H1 (cell line): Measurements from ENCODE around the gene SPG11. TPM values are rescaled to one million over a fixed set of nuclear protein-coding genes. Genes with fewer than 3 reads are reported as not detected.

Source experiments
- CTCF ChIA-PET: fragments of 300-600 bp; sonication (Branson Sonifier 250); formaldehyde crosslinking; loops from one replicate; lab custom pipeline; 2021; ENCODE audit not compliant: partially characterized antibody; lab: Charles Lee
- POLR2A ChIA-PET: fragments of 300-600 bp; sonication (Branson Sonifier 250); formaldehyde crosslinking; loops from one replicate; lab custom pipeline; 2021; ENCODE audit warnings: inconsistent platforms; ENCODE audit not compliant: partially characterized antibody; lab: Charles Lee
- DNase-seq, 2 experiments: peaks; one replicate each; pipeline versions ENCODE4 v3.0.0 to v3.0.0-alpha.2; 2010 to 2022; ENCODE audit warnings: low spot score in 2 of 2, low read depth in 1 of 2, mixed read lengths in 1 of 2
- FAIRE-seq: peaks from 2 replicates; lab custom pipeline; 2011; peaks lifted over from hg19 to GRCh38; lab: Jason Lieb, UNC
- H2AFZ ChIP-seq: 2 replicates; pipeline ENCODE4 v1.8.1; 2012; ENCODE audit warnings: low read length, inconsistent platforms
- H2AK5ac ChIP-seq: 2 replicates; pipeline ENCODE4 v1.6.1; 2013; ENCODE audit warnings: low read depth, low read length
- H2BK120ac ChIP-seq: replicated peaks from 2 replicates; pipeline ENCODE3; 2013; ENCODE audit warnings: low read depth, low read length, inconsistent platforms
- H2BK12ac ChIP-seq: 2 replicates; pipeline ENCODE4 v1.6.1; 2013; ENCODE audit warnings: low read depth, low read length
- H2BK15ac ChIP-seq: 2 replicates; pipeline ENCODE4 v1.6.1; 2013; ENCODE audit warnings: low read length
- H2BK20ac ChIP-seq: 2 replicates; pipeline ENCODE4 v1.6.1; 2013; ENCODE audit warnings: low read length
- H2BK5ac ChIP-seq: 2 replicates; pipeline ENCODE4 v1.6.1; 2013; ENCODE audit warnings: low read depth, low read length
- H3K14ac ChIP-seq: 2 replicates; pipeline ENCODE4 v1.6.1; 2013; ENCODE audit warnings: inconsistent platforms; ENCODE audit not compliant: insufficient read length
- H3K18ac ChIP-seq: 2 replicates; pipeline ENCODE4 v1.6.1; 2013; ENCODE audit warnings: low read length; ENCODE audit errors: extremely low read depth
- H3K23ac ChIP-seq: 2 replicates; pipeline ENCODE4 v1.6.1; 2013; ENCODE audit warnings: inconsistent platforms; ENCODE audit not compliant: insufficient read length
- H3K23me2 ChIP-seq: 2 replicates; pipeline ENCODE4 v1.6.1; 2013; ENCODE audit warnings: low read depth, low read length
- H3K27ac ChIP-seq: 2 replicates; pipeline ENCODE4 v1.6.1; 2011; ENCODE audit warnings: low read depth, low read length, inconsistent platforms
- H3K27me3 ChIP-seq, 4 experiments: replicated peaks in 1 of 4; 1 replicate in 1 of 4; 2 replicates in 3 of 4; pipeline versions ENCODE4 v1.6.1 to v1.8.1; 2011 to 2013; ENCODE audit warnings: low read length in 3 of 4, mild to moderate bottlenecking in 3 of 4, inconsistent platforms in 2 of 4, mixed read lengths in 2 of 4, moderate library complexity in 1 of 4; ENCODE audit not compliant: control insufficient read depth in 3 of 4, insufficient read depth in 3 of 4; ENCODE audit errors: extremely low read depth in 1 of 4
- H3K36me3 ChIP-seq, 4 experiments: 2 replicates each; pipeline versions ENCODE4 v1.6.1 to v1.8.1; 2011 to 2013; ENCODE audit warnings: mild to moderate bottlenecking in 4 of 4, low read length in 3 of 4, moderate library complexity in 2 of 4, control low read depth in 1 of 4, inconsistent platforms in 1 of 4; ENCODE audit not compliant: insufficient read depth in 4 of 4, control insufficient read depth in 2 of 4
- H3K4ac ChIP-seq: replicated peaks from 2 replicates; pipeline ENCODE3; 2013; ENCODE audit warnings: low read length, low read depth, mixed read lengths, inconsistent platforms; ENCODE audit not compliant: insufficient read length
- H3K4me1 ChIP-seq, 4 experiments: replicated peaks in 1 of 4; 1 replicate in 1 of 4; 2 replicates in 3 of 4; pipeline versions ENCODE4 v1.6.1 to v1.8.1; 2011 to 2013; ENCODE audit warnings: low read length in 3 of 4, inconsistent platforms in 2 of 4, mixed read lengths in 1 of 4; ENCODE audit not compliant: insufficient read depth in 4 of 4, control insufficient read depth in 3 of 4
- H3K4me2 ChIP-seq, 2 experiments: 2 replicates each; pipeline versions ENCODE4 v1.6.1 to v1.8.1; 2011 to 2013; ENCODE audit warnings: low read depth in 2 of 2, low read length in 2 of 2, control low read depth in 1 of 2, inconsistent platforms in 1 of 2, mild to moderate bottlenecking in 1 of 2; ENCODE audit not compliant: insufficient read depth in 1 of 2
- H3K4me3 ChIP-seq, 4 experiments: fragments of 200-600, 300-600 bp in 1 of 4; sonication (generic), shearing (Covaris generic), sonication (Bioruptor Twin) in 1 of 4; 2 replicates each; pipeline versions ENCODE4 v1.5.1 to v1.8.1; 2011 to 2016; ENCODE audit warnings: low read length in 4 of 4, low read depth in 3 of 4, control low read depth in 2 of 4, inconsistent platforms in 2 of 4, mild to moderate bottlenecking in 2 of 4, mixed read lengths in 1 of 4, moderate library complexity in 1 of 4; ENCODE audit not compliant: insufficient read depth in 2 of 4; ENCODE audit errors: extremely low read depth in 1 of 4
- H3K56ac ChIP-seq: replicated peaks from 2 replicates; pipeline ENCODE3; 2013; ENCODE audit warnings: low read depth, mild to moderate bottlenecking, mixed read lengths, low read length, inconsistent platforms; ENCODE audit not compliant: insufficient read length
- H3K79me1 ChIP-seq: 2 replicates; pipeline ENCODE4 v1.6.1; 2013; ENCODE audit warnings: low read depth, low read length, control low read depth
- H3K79me2 ChIP-seq, 2 experiments: 2 replicates each; pipeline versions ENCODE4 v1.6.1 to v1.8.1; 2012 to 2013; ENCODE audit warnings: low read length in 2 of 2, mild to moderate bottlenecking in 2 of 2, inconsistent platforms in 1 of 2; ENCODE audit not compliant: insufficient read depth in 2 of 2, control insufficient read depth in 1 of 2
- H3K9ac ChIP-seq, 4 experiments: replicated peaks in 1 of 4; 1 replicate in 1 of 4; 2 replicates in 3 of 4; pipeline versions ENCODE4 v1.6.1 to v1.8.1; 2011 to 2013; ENCODE audit warnings: low read depth in 3 of 4, low read length in 3 of 4, control low read depth in 2 of 4, mild to moderate bottlenecking in 2 of 4, moderate library complexity in 2 of 4, inconsistent platforms in 1 of 4; ENCODE audit errors: extremely low read depth in 1 of 4
- H3K9me3 ChIP-seq, 2 experiments: 2 replicates each; pipeline versions ENCODE4 v1.6.1 to v1.8.1; 2012 to 2013; ENCODE audit warnings: mild to moderate bottlenecking in 2 of 2, moderate library complexity in 2 of 2, control low read depth in 1 of 2, inconsistent platforms in 1 of 2, low read depth in 1 of 2, low read length in 1 of 2, mixed read lengths in 1 of 2; ENCODE audit not compliant: insufficient read depth in 2 of 2
- H4K20me1 ChIP-seq, 2 experiments: replicated peaks in 1 of 2; 2 replicates each; pipeline versions ENCODE3 to v1.8.1; 2011 to 2013; ENCODE audit warnings: inconsistent platforms in 2 of 2, low read length in 2 of 2, mild to moderate bottlenecking in 1 of 2; ENCODE audit not compliant: insufficient read depth in 2 of 2, control insufficient read depth in 1 of 2
- H4K5ac ChIP-seq: 2 replicates; pipeline ENCODE4 v1.6.1; 2013; ENCODE audit warnings: low read length, low read depth, mixed read lengths, inconsistent platforms; ENCODE audit not compliant: insufficient read length
- H4K8ac ChIP-seq: 2 replicates; pipeline ENCODE4 v1.8.0; 2013; ENCODE audit warnings: mild to moderate bottlenecking, moderate library complexity, low read length, inconsistent platforms; ENCODE audit not compliant: insufficient read depth; ENCODE audit errors: extremely low read depth
- H4K91ac ChIP-seq: replicated peaks from 2 replicates; pipeline ENCODE3; 2013; ENCODE audit warnings: low read length, mixed read lengths, inconsistent platforms; ENCODE audit not compliant: insufficient read length
- BACH1 ChIP-seq: IDR thresholded peaks from 2 replicates; pipeline ENCODE4 v1.6.1; 2012; ENCODE audit warnings: low read length, improper control_type of control experiment
- CHD2 ChIP-seq: IDR thresholded peaks from 2 replicates; pipeline ENCODE4 v1.6.1; 2012; ENCODE audit warnings: low read length, improper control_type of control experiment
- KDM4A ChIP-seq: IDR thresholded peaks from one replicate; pipeline ENCODE4 v1.7.1; 2012; ENCODE audit warnings: low read depth, mild to moderate bottlenecking, moderate library complexity, low read length, inconsistent platforms; ENCODE audit not compliant: severe bottlenecking
- NRF1 ChIP-seq: IDR thresholded peaks from 2 replicates; pipeline ENCODE4 v1.6.1; 2011; ENCODE audit warnings: mild to moderate bottlenecking, low read depth, low read length, improper control_type of control experiment
- WGBS, 2 experiments: shearing (Covaris generic) in 1 of 2; methylation state at CpG; one replicate each; pipeline versions ENCODE4 v1.1.6 to v1.1.7; 2013 to 2015; ENCODE audit warnings: low lambda C conversion rate in 2 of 2, mixed read lengths in 2 of 2, inconsistent platforms in 1 of 2, low coverage in 1 of 2, missing lambda C conversion rate in 1 of 2; ENCODE audit not compliant: insufficient replicate concordance in 2 of 2, insufficient coverage in 1 of 2, insufficient read length in 1 of 2; ENCODE audit errors: extremely low coverage in 1 of 2, missing lambda C conversion rate in 1 of 2; 5-methylcytosine and 5-hydroxymethylcytosine counted together
- polyA plus RNA-seq, 7 experiments: library from polyadenylated mRNA; depleted of rRNA in 3 of 7; stranded (reverse) in 5 of 7; unstranded in 2 of 7; fragments of >200 nt in 5 of 7; fragments of 200-250 nt in 2 of 7; gene quantifications; 1 replicate in 5 of 7; 2 replicates in 1 of 7; 4 replicates in 1 of 7; pipeline versions ENCODE4 v1.2.1 to v1.2.3, GENCODE V29; 2011 to 2013; ENCODE audit warnings: missing spikeins in 2 of 7, mixed read lengths in 2 of 7
- total RNA-seq: library from RNA; stranded (reverse); fragmentation: NEBNext Ultra II Directional; extraction: Animal tissue kit (Norgen Biotek cat#: 25700); gene quantifications from 2 replicates; pipeline ENCODE4 v1.2.1, GENCODE V29; 2021

The SPG11 gene
- total and polyA plus RNA-seq, 2 of the 8 experiments (the other 6 are each of a cell fraction or from before 2014, with no cell fraction given): 37.1 to 38.6 TPM

DNA sequence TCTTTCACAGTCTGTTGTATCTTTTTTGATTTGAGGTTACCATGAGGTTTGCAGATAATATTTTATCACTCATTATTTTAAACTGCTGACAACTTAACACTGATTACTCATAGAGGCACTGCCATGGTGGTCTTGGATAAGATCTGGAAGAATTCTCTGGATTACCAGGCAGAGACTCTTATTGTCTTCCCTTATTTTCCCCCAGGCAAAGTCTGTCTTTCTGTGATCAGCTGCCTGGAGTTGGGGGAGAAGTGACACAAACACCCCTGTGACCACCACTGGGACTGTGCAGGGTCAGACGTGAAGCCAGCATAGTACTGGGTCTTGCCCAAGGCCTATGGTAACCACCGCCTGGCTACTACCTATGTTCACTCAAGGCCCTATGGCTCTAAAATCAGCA is 42.9 kb upstream of the SPG11 start:
- CTCF ChIA-PET: interaction anchor here (1.3 to 2.8 kb wide), 4 partner anchors 23 to 43 kb away, joined by 3 to 16 read pairs (median 8); partner anchors contain the start of gene SPG11

More for the DNA sequence above, 42.9 kb upstream of the SPG11 start:
- Histone ChIP-seq H3K9ac (no peak overlapping the region), H3K79me2 (no peaks in the 10 kb centered on the region), H2BK15ac (no peak overlapping the region), H3K4me1 (no peaks in the 10 kb centered on the region), H3K4ac (no peak overlapping the region), H3K14ac (no peak overlapping the region), H3K23me2 (peaks cover under 1% of the 10 kb centered on the region), H3K56ac (no peak overlapping the region), H4K20me1 (no peaks in the 10 kb centered on the region), H3K36me3 (no peaks in the 10 kb centered on the region), H4K8ac (no peak overlapping the region), H4K91ac (no peak overlapping the region), H3K9me3 (no peaks in the 10 kb centered on the region), H3K27ac (no peak overlapping the region), H2AFZ (no peak overlapping the region), H3K27me3 (no peaks in the 10 kb centered on the region), H4K5ac (no peak overlapping the region), H2BK12ac (no peak overlapping the region), H2BK5ac (no peak overlapping the region), H3K23ac (no peak overlapping the region), H3K79me1 (no peaks in the 10 kb centered on the region), H2AK5ac (no peak overlapping the region), H3K4me2 (no peak overlapping the region), H2BK20ac (no peak overlapping the region), H3K18ac (no peak overlapping the region), H3K4me3 (no peak overlapping the region), H2BK120ac (no peak overlapping the region)
- TF ChIP-seq NRF1 (no peak), KDM4A (no peak), CHD2 (no peak), BACH1 (no peak)
- WGBS, 2 experiments: 82% methylated on average over 2 of the region's 2 CpGs; no CpG with 5 or more reads in 1 of the 2 experiments
- POLR2A ChIA-PET: no interaction called here
- DNase-seq (no peak), FAIRE-seq (no peak)
